ENCODE data around the gene KRTAP5-10.

GRCh38 chr11:71568704-71569349, 3.5 kb downstream of the KRTAP5-10 start:
- TF ChIP-seq, protein P1, sequence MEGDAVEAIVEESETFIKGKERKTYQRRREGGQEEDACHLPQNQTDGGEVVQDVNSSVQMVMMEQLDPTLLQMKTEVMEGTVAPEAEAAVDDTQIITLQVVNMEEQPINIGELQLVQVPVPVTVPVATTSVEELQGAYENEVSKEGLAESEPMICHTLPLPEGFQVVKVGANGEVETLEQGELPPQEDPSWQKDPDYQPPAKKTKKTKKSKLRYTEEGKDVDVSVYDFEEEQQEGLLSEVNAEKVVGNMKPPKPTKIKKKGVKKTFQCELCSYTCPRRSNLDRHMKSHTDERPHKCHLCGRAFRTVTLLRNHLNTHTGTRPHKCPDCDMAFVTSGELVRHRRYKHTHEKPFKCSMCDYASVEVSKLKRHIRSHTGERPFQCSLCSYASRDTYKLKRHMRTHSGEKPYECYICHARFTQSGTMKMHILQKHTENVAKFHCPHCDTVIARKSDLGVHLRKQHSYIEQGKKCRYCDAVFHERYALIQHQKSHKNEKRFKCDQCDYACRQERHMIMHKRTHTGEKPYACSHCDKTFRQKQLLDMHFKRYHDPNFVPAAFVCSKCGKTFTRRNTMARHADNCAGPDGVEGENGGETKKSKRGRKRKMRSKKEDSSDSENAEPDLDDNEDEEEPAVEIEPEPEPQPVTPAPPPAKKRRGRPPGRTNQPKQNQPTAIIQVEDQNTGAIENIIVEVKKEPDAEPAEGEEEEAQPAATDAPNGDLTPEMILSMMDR (IDR thresholded peaks at IDR 0.05), result no peak
- no peak for TF ChIP-seq POLR2A (IDR thresholded peaks at IDR 0.05)
